Astrocyte (in vitro differentiated cells and primary cell): ENCODE measurements around the gene FRMD6. TPM values are rescaled to one million over a fixed set of nuclear protein-coding genes. Genes with fewer than 3 reads are reported as not detected.
A peak's percentile ranks its signal among the peaks of the same experiment; 100 is the strongest.

ENCODE experiments used
- DNase-seq: peaks from one replicate; pipeline ENCODE4 v3.0.0-alpha.2; 2010; ENCODE audit warnings: low read depth
- FAIRE-seq: peaks from 2 replicates; lab custom pipeline; 2011; peaks lifted over from hg19 to GRCh38; lab: Jason Lieb, UNC
- H2AFZ ChIP-seq: 2 replicates; pipeline ENCODE4 v1.6.0; 2012; ENCODE audit warnings: low read depth, low read length, inconsistent platforms
- H3K27ac ChIP-seq: 2 replicates; pipeline ENCODE4 v1.5.1; 2011; ENCODE audit warnings: low read depth, low read length, inconsistent platforms
- H3K27me3 ChIP-seq: 2 replicates; pipeline ENCODE4 v1.6.0; 2011; ENCODE audit warnings: low read length, inconsistent platforms; ENCODE audit not compliant: insufficient read depth
- H3K36me3 ChIP-seq: 2 replicates; pipeline ENCODE4 v1.5.1; 2011; ENCODE audit warnings: low read length, inconsistent platforms; ENCODE audit not compliant: insufficient read depth
- H3K4me1 ChIP-seq: 2 replicates; pipeline ENCODE4 v1.5.1; 2011; ENCODE audit warnings: low read length, inconsistent platforms; ENCODE audit not compliant: insufficient read depth
- H3K4me2 ChIP-seq: 2 replicates; pipeline ENCODE4 v1.6.0; 2012; ENCODE audit warnings: low read length, inconsistent platforms
- H3K4me3 ChIP-seq: 2 replicates; pipeline ENCODE4 v1.5.1; 2011; ENCODE audit warnings: low read depth, mild to moderate bottlenecking, low read length, inconsistent platforms; ENCODE audit not compliant: insufficient read depth
- H3K79me2 ChIP-seq: 2 replicates; pipeline ENCODE4 v1.6.0; 2012; ENCODE audit warnings: mild to moderate bottlenecking, low read length, inconsistent platforms; ENCODE audit not compliant: insufficient read depth
- H3K9ac ChIP-seq: 2 replicates; pipeline ENCODE4 v1.6.0; 2012; ENCODE audit warnings: mild to moderate bottlenecking, low read length, inconsistent platforms
- H3K9me3 ChIP-seq: 2 replicates; pipeline ENCODE4 v1.5.1; 2012; ENCODE audit warnings: low read depth, mild to moderate bottlenecking, low read length, inconsistent platforms; ENCODE audit not compliant: insufficient read depth
- H4K20me1 ChIP-seq: 2 replicates; pipeline ENCODE4 v1.6.0; 2012; ENCODE audit warnings: low read length, inconsistent platforms; ENCODE audit not compliant: insufficient read depth
- H3K27ac Mint-ChIP-seq: one replicate; pipeline ENCODE4 v1.8.0; 2021; ENCODE audit warnings: mild to moderate bottlenecking, mixed read lengths; ENCODE audit not compliant: unreplicated experiment
- H3K27me3 Mint-ChIP-seq: one replicate; pipeline ENCODE4 v1.8.0; 2021; ENCODE audit warnings: low read depth, mixed read lengths; ENCODE audit not compliant: unreplicated experiment
- H3K36me3 Mint-ChIP-seq: one replicate; pipeline ENCODE4 v1.8.0; 2021; ENCODE audit warnings: low read depth, mixed read lengths; ENCODE audit not compliant: unreplicated experiment
- H3K4me1 Mint-ChIP-seq: one replicate; pipeline ENCODE4 v1.8.0; 2021; ENCODE audit warnings: low read depth, mixed read lengths; ENCODE audit not compliant: unreplicated experiment
- H3K4me3 Mint-ChIP-seq: one replicate; pipeline ENCODE4 v1.8.0; 2021; ENCODE audit warnings: mild to moderate bottlenecking, moderate library complexity, mixed read lengths; ENCODE audit not compliant: unreplicated experiment
- H3K9me3 Mint-ChIP-seq: one replicate; pipeline ENCODE4 v1.8.0; 2021; ENCODE audit warnings: mild to moderate bottlenecking, mixed read lengths; ENCODE audit not compliant: unreplicated experiment
- EZH2 ChIP-seq: IDR thresholded peaks from 2 replicates; pipeline ENCODE4 v1.6.1; 2012; ENCODE audit warnings: mild to moderate bottlenecking, low read length, inconsistent platforms; ENCODE audit not compliant: insufficient read depth
- total RNA-seq: library from RNA; stranded (reverse); gene quantifications from 2 replicates; pipeline ENCODE4 v1.2.1, GENCODE V29; 2021
- TF ChIP-seq, protein P1 (sequence below): IDR thresholded peaks from 2 replicates; pipeline ENCODE4 v1.5.1; 2011; ENCODE audit warnings: low read depth, mild to moderate bottlenecking, inconsistent platforms, low read length, moderate library complexity; ENCODE audit not compliant: insufficient read depth

The FRMD6 gene
- total RNA-seq, 1 donor from 2014 or later = 492 TPM

DNA sequence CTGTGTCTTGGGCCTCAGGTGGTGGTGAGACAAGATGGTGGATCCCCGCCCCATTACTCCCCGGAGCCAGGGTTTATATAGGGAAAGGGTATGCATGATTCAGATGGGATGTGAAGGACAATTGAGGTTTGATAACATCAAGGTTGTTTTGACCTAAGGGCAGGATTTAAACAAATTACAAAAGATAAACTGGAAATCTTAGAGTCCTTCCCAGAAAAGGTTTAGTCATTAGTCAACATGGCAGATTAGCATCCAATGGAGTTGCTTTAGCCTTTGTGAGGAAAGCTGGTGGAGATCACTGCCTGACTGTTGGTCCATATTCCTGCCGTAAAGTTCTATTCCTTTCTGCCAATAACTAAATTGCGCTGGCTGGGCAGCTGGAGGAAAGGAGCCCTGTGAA is 15.6 kb upstream of the FRMD6 start:
- FAIRE-seq = no peak
- no peak overlapping the region for H3K9ac ChIP-seq
- H2AFZ ChIP-seq = no peak overlapping the region
- no peaks in the 10 kb centered on the region for H4K20me1 ChIP-seq
- peaks cover 12% of the 10 kb centered on the region for H3K4me1 ChIP-seq
- Mint-ChIP-seq H3K4me3 (peak overlapping the region; percentile 2), H3K27me3 (no peaks in the 10 kb centered on the region), H3K9me3 (no peaks in the 10 kb centered on the region), H3K36me3 (no peaks in the 10 kb centered on the region), H3K27ac (no peak overlapping the region), H3K4me1 (peaks cover 28% of the 10 kb centered on the region)
- no peak overlapping the region for H3K4me3 ChIP-seq
- no peaks in the 10 kb centered on the region for H3K36me3 ChIP-seq
- H3K27me3 ChIP-seq = no peaks in the 10 kb centered on the region
- H3K27ac ChIP-seq = no peak overlapping the region
- no peak for DNase-seq
- TF ChIP-seq, protein P1, sequence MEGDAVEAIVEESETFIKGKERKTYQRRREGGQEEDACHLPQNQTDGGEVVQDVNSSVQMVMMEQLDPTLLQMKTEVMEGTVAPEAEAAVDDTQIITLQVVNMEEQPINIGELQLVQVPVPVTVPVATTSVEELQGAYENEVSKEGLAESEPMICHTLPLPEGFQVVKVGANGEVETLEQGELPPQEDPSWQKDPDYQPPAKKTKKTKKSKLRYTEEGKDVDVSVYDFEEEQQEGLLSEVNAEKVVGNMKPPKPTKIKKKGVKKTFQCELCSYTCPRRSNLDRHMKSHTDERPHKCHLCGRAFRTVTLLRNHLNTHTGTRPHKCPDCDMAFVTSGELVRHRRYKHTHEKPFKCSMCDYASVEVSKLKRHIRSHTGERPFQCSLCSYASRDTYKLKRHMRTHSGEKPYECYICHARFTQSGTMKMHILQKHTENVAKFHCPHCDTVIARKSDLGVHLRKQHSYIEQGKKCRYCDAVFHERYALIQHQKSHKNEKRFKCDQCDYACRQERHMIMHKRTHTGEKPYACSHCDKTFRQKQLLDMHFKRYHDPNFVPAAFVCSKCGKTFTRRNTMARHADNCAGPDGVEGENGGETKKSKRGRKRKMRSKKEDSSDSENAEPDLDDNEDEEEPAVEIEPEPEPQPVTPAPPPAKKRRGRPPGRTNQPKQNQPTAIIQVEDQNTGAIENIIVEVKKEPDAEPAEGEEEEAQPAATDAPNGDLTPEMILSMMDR = no peak
- TF ChIP-seq EZH2 = no peak
- H3K4me2 ChIP-seq = no peak overlapping the region
- no peaks in the 10 kb centered on the region for H3K79me2 ChIP-seq
- H3K9me3 ChIP-seq = no peaks in the 10 kb centered on the region

DNA sequence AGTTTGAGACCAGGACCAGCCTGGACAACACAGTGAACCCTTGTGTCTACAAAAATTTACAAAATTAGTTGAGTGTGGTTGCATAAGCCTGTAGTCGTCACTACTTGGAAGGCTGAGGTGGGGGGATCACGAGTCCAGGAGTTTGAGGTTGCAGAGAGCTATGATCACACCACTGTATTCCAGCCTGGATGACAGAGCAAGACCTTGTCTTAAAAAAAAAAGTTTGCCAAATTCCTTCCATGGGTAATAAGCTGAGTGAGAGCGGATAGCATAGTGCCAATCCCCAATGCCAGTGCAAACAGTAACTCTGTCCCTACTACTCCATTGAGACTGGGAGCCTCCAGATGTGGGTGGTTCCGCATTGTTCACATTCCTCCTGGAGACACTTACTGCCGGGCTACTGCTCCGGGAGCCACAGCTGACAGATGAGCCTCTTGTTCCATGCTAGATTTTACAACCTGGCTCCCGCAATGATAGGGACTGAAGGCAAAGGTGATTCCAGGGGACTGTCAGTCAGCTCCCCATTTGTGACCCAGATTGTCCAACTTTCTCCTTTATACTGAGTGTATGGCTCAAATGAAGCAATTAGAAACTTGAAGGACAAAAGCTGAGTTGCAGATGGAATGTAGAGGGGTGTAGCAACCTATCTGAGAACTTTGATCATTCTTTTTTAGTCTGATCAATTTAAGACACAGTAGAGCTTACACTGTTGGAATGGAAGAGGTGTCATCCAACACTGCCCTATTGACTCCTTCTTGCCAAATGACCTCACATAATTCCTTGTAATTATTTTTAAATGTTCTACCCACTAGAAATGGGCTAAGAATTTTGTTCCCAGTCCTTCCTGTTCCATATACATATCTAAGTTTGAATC is 13.4 kb upstream of the FRMD6 start:
- H2AFZ ChIP-seq = no peak overlapping the region
- no peaks in the 10 kb centered on the region for H4K20me1 ChIP-seq
- DNase-seq (peak; percentile 64), FAIRE-seq (peak; percentile 45)
- no peak overlapping the region for H3K4me3 ChIP-seq
- no peaks in the 10 kb centered on the region for H3K9me3 ChIP-seq
- H3K4me2 ChIP-seq = peak overlapping the region; percentile 46
- H3K9ac ChIP-seq = no peak overlapping the region
- no peaks in the 10 kb centered on the region for H3K27me3 Mint-ChIP-seq
- H3K27ac Mint-ChIP-seq = peak overlapping the region; percentile 94
- no peaks in the 10 kb centered on the region for H3K27me3 ChIP-seq
- no peaks in the 10 kb centered on the region for H3K79me2 ChIP-seq
- peaks cover 37% of the 10 kb centered on the region for H3K4me1 Mint-ChIP-seq
- peak overlapping the region; percentile 8 for H3K27ac ChIP-seq
- peaks cover 2% of the 10 kb centered on the region for H3K36me3 Mint-ChIP-seq
- no peak overlapping the region for H3K4me3 Mint-ChIP-seq
- H3K4me1 ChIP-seq = peaks cover 17% of the 10 kb centered on the region
- H3K9me3 Mint-ChIP-seq = no peaks in the 10 kb centered on the region
- TF ChIP-seq, protein P1 = no peak
- TF ChIP-seq EZH2 = no peak
- no peaks in the 10 kb centered on the region for H3K36me3 ChIP-seq
